ENCODE measurements around the gene THAP11. TPM values are rescaled to one million over a fixed set of nuclear protein-coding genes. Genes with fewer than 3 reads are reported as not detected.

THAP11 gene
- total and polyA plus RNA-seq, 2 of the 13 experiments (the other 11 are each of a cell fraction or from before 2014, with no cell fraction given), result 44.2 to 53.4 TPM

GRCh38 chr16:67841816-67842508, at the start of gene THAP11 (continued):
- TF ChIP-seq SP5 (CRISPR knock-in tag; IDR thresholded peaks at IDR 0.05; ENCODE audit: borderline replicate concordance, low read depth) (peak; percentile 64; the same call in 1 of the 2 replicates), KLF16 (CRISPR knock-in tag; IDR thresholded peaks at IDR 0.05) (peak in 1 of 2 experiments; percentile 78; a peak in 2 of 4 replicates), ZNF563 (CRISPR knock-in tag; IDR thresholded peaks at IDR 0.05) (peak; percentile 61), MTF2 (CRISPR knock-in tag; IDR thresholded peaks at IDR 0.05; ENCODE audit: borderline replicate concordance) (no peak; the same call in 1 of the 2 replicates), ZNF550 (CRISPR knock-in tag; IDR thresholded peaks at IDR 0.05; ENCODE audit: borderline replicate concordance) (peak; percentile 45; the same call in 1 of the 2 replicates), ZNF614 (CRISPR knock-in tag; IDR thresholded peaks at IDR 0.05; ENCODE audit: borderline replicate concordance) (peak; percentile 88; the same call in 1 of the 2 replicates), TAF15 (IDR thresholded peaks at IDR 0.05; ENCODE audit: low read depth, low read length, poor library complexity, severe bottlenecking) (peak; percentile 11), ZBTB42 (CRISPR knock-in tag; IDR thresholded peaks at IDR 0.05) (0 out of 2 replicates have a peak, but pooled peaks have one; percentile 66), RARA (CRISPR knock-in tag; IDR thresholded peaks at IDR 0.05) (0 out of 2 replicates have a peak, but pooled peaks have one; percentile 12), ZFY (CRISPR knock-in tag; IDR thresholded peaks at IDR 0.05) (peak; percentile 96), SP4 (CRISPR knock-in tag; IDR thresholded peaks at IDR 0.05) (peak; percentile 83; the same call in 1 of the 2 replicates), ZNF597 (CRISPR knock-in tag; IDR thresholded peaks at IDR 0.05) (no peak), ZNF777 (CRISPR knock-in tag; IDR thresholded peaks at IDR 0.05) (peak; percentile 98), E2F2 (CRISPR knock-in tag; IDR thresholded peaks at IDR 0.05; ENCODE audit: borderline replicate concordance) (no peak; the same call in 1 of the 2 replicates), USF2 (IDR thresholded peaks at IDR 0.05; ENCODE audit: low read depth, low read length) (no peak), USF2 (CRISPR knock-in tag; IDR thresholded peaks at IDR 0.05; ENCODE audit: borderline replicate concordance) (no peak), HIVEP1 (CRISPR knock-in tag; IDR thresholded peaks at IDR 0.05) (0 out of 2 replicates have a peak, but pooled peaks have one; percentile 43), HNRNPH1 (optimal IDR thresholded peaks at IDR 0.05; ENCODE audit: low read depth, low read length) (no peak), MXI1 (IDR thresholded peaks at IDR 0.05; ENCODE audit: borderline replicate concordance, low read depth, low read length) (peak; percentile 86), STAG1 (CRISPR knock-in tag; IDR thresholded peaks at IDR 0.05) (peak; percentile 48), PRDM4 (CRISPR knock-in tag; IDR thresholded peaks at IDR 0.05; ENCODE audit: borderline replicate concordance) (no peak), ZEB1 (IDR thresholded peaks at IDR 0.05; ENCODE audit: insufficient replicate concordance, low read depth) (peak; percentile 37)

All from HepG2 (cell line).